NCI-H446 treated with DMSO at 0.1 percent for 48 hours (cell line): Measurements from ENCODE around the gene RAB30.

ENCODE experiments used
- DNase-seq: peaks from one replicate; lab custom pipeline; 2025; lab: John Stamatoyannopoulos, UW

The RAB30 gene

GRCh38 chr11:83071567-83072349, at the start of gene RAB30:
TSS of gene RAB30 (minus strand) at chr11:83071897. CDS start at chr11:82997316, 74,581 bp downstream.
- peak; percentile 99 for DNase-seq

- DNase-seq: no peak
Observed at GRCh38 chr11:83120327-83120726, 48.6 kb upstream of the RAB30 start.

DNA sequence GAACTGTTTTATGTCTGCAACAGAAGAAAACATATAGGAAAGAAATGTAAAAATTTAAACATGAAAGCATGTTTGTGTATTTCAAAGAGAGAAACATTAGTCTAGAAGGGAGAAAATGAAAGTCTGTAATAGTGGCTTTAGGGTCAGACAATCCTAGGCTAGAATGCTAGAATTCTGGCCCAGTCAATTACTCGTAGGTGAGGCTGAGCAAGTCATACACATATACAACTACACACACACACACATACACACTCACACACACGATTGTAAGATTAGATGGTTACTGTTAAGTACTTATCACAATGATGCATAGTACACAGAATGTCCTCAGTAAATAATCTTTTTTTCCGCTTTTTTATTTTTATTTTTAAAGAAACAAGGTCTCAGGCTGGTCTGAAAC, 47.5 kb upstream of the RAB30 start:
- no peak for DNase-seq

DNA sequence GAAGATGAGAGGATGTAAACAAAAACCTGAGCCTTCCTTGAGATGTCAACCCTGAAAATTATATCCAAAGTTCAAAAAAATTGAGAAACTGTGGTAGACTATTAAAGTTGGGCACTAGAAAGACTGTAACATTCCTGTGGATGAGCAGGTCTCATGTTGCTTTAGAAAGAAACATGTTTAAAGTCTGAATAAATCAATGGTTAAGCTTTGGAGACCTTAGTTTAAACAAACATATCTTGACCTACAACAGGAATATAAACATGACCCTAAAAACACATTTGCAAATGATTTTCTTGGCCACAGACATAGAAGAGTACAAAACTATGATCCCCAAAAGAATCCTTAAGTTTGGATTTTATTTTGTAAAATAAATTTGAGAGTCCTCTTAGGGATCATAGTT, 47.1 kb upstream of the RAB30 start:
- no peak for DNase-seq

DNA sequence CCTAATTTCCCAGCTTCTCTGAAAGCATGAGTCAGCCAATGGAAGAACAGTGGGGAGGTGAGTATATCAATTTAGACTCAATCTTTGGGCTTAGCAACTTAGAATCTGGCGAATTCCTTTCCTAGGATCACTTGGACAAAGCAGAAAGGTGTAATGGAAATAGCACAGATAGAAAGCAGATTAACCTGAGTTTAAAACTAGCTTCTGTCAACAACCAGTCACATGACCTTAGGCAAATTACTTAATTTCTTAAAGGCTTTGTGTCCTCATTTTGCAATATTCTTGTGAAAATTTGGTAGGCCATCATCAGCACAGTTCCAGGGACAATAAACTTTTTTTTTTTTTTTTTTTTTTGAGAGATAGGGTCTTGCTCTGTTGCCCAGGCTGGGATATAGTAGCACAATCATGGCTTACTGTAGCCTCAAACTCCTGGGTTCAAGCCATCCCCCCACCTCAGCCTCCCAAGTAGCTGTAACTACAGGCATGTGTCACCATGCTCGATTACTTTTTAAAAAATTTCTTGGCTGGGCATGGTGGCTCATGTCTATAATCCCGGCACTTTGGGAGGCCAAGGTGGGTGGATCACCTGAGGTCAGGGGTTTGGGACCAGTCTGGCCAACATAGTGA, 44.4 kb upstream of the RAB30 start:
- no peak for DNase-seq

- DNase-seq: no peak
Observed at GRCh38 chr11:83115551-83115950, 43.9 kb upstream of the RAB30 start.

GRCh38 chr11:83115026-83115425, 43.3 kb upstream of the RAB30 start:
- no peak for DNase-seq

DNA sequence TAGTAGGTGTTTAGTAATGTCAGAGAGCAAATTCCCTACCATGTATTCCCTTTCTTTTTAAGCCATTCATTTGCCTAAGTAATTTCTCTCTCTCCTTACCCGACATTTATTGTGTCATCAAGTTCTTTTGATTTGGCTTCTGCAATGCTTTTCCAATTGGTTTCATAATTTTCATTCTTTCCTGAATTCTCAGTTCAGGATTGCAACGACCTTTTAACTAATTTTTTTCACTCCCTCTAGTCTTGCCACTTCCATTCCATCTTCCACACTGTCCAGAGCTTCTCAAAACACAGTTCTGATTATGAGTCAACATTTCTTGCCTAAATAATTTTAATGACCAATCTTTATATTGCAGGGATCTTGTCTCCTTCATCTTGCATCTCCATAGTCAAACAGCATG, 41.2 kb upstream of the RAB30 start:
- DNase-seq: no peak

DNA sequence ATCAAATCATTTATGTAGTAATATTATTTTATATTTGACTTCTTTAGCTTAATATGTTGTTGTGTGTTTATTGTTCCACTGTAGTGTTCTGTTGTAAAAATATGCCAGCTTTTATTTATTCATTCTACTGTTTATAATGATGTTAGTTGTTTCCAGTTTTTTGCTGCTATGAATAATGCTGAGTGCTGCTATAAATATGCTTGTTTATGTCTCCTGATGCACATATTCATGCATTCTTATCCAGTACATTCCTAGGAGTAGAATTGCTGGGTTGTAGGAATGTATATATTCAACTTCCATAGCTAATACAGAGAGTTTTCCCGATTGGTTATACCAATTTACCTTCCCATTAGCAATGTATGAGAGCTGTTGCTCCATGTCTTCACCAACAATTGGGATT, 33.5 kb upstream of the RAB30 start:
- DNase-seq: no peak

DNA sequence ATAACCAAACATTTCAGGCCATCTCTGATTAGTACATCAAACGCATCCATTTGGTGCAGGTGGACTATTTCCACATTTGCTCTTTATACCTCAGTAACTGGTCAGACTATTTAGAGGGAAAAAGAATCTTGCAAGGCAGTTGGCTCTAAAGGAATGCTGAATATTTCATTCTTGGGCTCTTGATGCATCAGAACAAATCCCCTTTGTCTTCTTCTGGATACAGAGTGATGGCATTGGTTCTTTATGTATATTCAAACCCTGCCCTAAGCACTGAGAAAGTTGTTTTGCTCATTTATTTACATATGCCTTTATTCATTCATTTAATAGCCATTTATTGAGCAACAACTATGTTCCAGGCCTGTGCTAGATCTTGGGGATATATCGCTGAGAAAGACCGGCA, 31.1 kb upstream of the RAB30 start:
- DNase-seq: no peak

DNA sequence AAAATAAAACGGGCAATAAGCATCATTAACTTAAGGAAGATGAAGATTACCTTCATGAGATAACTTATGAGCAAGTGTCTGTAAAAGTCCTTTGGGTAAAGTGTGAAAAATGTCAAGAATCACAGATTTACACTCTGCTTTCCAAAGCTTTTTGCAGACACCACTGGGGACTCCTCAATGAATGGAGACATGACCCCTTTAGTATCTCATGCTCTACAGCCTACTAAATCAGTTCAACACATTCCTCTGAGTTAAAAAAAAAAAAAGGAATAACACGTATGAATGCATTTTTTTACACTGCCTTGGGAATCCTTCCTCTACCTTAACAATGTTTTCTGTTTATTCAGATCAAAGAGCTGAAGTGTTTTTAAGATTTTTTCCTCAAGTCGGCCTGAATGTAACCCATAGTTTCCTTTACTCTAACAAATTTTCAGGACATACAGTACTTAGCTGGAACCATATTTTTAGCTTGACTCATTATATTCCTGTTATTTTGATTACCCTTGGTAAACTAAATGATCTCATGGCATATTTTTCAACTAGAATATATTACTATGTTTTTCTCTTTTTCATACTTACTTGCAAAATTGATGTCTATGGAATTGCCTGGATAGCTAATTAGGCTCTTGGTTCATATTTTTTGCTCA, 25.9 kb upstream of the RAB30 start:
- no peak for DNase-seq

- no peak for DNase-seq
Observed at GRCh38 chr11:83093634-83094033, 21.9 kb upstream of the RAB30 start.

- peak; percentile 54 for DNase-seq
Observed at GRCh38 chr11:83092488-83093384, 21.0 kb upstream of the RAB30 start.

DNA sequence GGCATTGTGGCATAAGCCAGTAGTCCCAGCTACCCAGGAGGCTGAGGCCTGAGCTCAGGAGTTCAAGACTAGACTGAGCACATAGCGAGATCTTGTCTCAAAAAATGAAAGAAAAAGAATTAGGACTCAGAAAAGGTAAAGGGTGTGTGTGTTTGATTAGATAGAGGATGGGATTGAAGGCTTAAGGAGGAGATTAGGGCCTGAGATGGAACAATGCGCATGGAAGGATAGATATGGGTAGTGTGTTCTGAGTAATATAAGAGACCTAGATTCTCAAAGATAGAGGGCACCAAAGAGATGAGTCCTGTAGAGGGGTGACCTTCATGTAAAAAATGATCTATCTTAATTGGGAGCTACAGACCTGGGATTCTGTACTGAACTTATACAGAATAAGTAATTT, 17.3 kb upstream of the RAB30 start:
- no peak for DNase-seq

DNA sequence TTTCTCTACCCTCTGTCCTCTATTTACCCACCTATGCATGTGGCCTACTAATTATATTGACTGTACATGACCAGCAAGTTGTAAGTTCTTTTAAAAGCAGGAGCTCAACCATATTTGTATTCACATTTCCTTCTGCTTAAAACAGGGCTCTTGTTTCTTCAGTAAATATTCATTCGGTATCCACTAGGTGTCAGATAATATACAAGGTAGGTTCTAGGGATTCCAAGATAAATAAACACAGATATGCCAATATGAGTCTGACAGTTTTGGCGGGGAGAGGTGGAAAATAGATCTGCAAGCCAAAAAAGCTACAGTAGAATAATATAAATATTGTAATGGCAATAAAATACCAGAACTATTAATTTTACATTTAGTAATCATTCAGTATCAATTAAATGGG, 15.3 kb upstream of the RAB30 start:
- DNase-seq: no peak

GRCh38 chr11:83079820-83080219, 8.1 kb upstream of the RAB30 start:
- no peak for DNase-seq

DNA sequence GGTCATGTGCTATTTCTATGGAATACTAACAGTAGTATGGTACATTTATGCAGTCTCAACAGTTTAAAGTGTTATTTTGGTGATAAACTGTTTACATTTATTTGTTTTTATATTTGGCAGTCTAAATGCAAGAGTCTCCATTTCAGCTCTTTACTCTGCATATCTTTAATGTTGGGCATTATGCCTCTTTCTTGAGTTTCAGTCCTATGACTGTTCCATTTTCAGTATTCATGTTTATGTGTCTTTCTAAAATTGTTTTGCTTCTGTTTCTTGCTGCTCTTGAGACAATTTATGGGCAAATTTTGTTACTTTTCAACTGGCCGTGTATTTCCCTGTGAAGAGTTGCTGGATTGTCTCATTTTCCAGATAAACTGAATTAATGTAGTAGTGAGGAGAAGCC, 6.6 kb upstream of the RAB30 start:
- DNase-seq: no peak

GRCh38 chr11:83073884-83074283, 2.2 kb upstream of the RAB30 start:
- no peak for DNase-seq

DNA sequence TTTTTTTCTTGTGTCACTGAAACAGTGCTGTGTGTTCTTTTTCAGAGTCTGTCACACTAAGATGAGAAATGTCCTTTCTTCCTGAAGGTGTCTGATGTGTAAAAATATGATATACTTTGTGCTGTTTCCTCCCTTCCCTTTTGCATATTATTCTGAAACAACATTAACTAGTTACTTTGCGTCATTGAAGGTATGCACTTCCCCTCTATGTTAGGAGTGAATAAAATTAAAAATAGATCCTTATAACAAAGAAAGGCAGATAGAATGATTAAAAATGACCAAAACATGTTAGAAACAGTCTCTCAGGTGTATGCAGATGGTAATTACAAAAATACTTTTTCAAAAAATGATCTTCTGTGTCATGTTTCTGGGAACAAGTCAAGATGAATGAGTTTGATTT, 1.6 kb upstream of the RAB30 start:
- no peak for DNase-seq

DNA sequence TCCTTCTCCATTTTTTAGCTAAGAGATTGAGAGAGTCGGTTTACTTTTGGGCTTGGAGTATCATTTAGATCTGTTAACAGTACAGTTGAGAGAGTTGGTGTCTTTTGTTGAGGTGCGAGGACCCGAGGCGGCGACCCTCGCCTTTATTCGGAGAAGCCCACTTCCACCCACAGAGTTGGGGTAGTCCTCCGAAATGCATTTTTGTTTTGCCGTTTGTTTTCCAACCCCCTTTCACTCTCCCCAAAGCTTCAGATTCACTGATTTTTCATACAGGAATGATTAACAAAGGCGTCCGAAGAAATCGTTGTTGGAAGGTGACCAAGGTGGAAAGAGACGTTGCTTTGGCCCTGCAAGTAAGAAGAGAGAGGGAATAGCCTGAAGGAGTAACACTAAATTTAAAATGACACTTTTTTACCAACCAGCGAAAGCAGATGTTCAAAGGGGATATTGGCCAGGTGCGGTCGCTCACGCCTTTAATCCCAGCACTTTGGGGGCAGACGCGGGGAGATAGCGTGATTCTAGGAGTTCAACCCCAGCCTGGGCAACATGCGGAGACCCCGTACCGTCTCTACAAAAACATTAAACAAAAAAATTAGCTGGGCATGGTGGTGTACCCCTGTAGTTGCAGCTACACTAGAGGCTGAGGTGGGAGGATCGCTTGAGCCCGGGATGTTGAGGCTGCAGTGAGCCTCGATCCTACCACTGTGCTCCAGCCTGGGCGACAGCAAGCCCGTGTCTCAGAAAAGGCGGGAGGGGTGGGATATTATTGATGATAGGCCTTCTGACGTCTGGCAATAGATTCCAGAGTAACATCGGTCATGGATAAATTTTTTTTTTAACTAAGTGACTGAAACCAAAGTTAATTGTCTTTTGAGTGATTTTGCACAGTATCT, 899 bp upstream of the RAB30 start:
- DNase-seq: no peak
